Measurements from ENCODE around the gene MAP2K2.

MAP2K2 gene

GRCh38 chr19:4075373-4075772 lies 48.5 kb downstream of the MAP2K2 start:
- no peak for DNase-seq

- no peak for DNase-seq
These were observed 52.3 kb downstream of the MAP2K2 start for GRCh38 chr19:4071610-4072009.

GRCh38 chr19:4069331-4069959 lies 54.5 kb downstream of the MAP2K2 start:
- no peak for DNase-seq

- DNase-seq: no peak
These were observed 55.6 kb downstream of the MAP2K2 start for GRCh38 chr19:4068047-4068966.

- no peak for DNase-seq
These were observed 56.4 kb downstream of the MAP2K2 start for GRCh38 chr19:4067396-4068046.

GRCh38 chr19:4066682-4067395 lies 57.1 kb downstream of the MAP2K2 start, which contains the start of gene ZBTB7A:
Gene ZBTB7A, minus strand, starts transcription at chr19:4066899. Its CDS starts 11,667 bp downstream, at chr19:4055232.
- peak; percentile 71 for DNase-seq

GRCh38 chr19:4066176-4066606 lies 57.7 kb downstream of the MAP2K2 start:
- no peak for DNase-seq

- peak; percentile 94 for DNase-seq
These were observed 58.3 kb downstream of the MAP2K2 start for GRCh38 chr19:4065430-4066175.

GRCh38 chr19:4064496-4065260 lies 59.2 kb downstream of the MAP2K2 start:
- DNase-seq: peak; percentile 15

- DNase-seq: no peak
These were observed 59.8 kb downstream of the MAP2K2 start for GRCh38 chr19:4064149-4064495.

- no peak for DNase-seq
These were observed 60.4 kb downstream of the MAP2K2 start for GRCh38 chr19:4063369-4064148.

- DNase-seq: no peak
These were observed 61.2 kb downstream of the MAP2K2 start for GRCh38 chr19:4062419-4063368.

GRCh38 chr19:4061683-4062418 lies 62.1 kb downstream of the MAP2K2 start:
- DNase-seq: no peak

- DNase-seq: no peak
These were observed 62.7 kb downstream of the MAP2K2 start for GRCh38 chr19:4061178-4061682.

- no peak for DNase-seq
These were observed 63.2 kb downstream of the MAP2K2 start for GRCh38 chr19:4060621-4061177.

- no peak for DNase-seq
These were observed 63.9 kb downstream of the MAP2K2 start for GRCh38 chr19:4059891-4060620.

GRCh38 chr19:4059453-4059871 lies 64.5 kb downstream of the MAP2K2 start:
- no peak for DNase-seq
